ENCODE data around the gene RPS15. TPM values are rescaled to one million over a fixed set of nuclear protein-coding genes. Genes with fewer than 3 reads are reported as not detected.

RPS15 gene
- total and polyA plus RNA-seq, 2 of the 13 experiments (the other 11 are each of a cell fraction or from before 2014, with no cell fraction given): 695 to 1,411 TPM

DNA sequence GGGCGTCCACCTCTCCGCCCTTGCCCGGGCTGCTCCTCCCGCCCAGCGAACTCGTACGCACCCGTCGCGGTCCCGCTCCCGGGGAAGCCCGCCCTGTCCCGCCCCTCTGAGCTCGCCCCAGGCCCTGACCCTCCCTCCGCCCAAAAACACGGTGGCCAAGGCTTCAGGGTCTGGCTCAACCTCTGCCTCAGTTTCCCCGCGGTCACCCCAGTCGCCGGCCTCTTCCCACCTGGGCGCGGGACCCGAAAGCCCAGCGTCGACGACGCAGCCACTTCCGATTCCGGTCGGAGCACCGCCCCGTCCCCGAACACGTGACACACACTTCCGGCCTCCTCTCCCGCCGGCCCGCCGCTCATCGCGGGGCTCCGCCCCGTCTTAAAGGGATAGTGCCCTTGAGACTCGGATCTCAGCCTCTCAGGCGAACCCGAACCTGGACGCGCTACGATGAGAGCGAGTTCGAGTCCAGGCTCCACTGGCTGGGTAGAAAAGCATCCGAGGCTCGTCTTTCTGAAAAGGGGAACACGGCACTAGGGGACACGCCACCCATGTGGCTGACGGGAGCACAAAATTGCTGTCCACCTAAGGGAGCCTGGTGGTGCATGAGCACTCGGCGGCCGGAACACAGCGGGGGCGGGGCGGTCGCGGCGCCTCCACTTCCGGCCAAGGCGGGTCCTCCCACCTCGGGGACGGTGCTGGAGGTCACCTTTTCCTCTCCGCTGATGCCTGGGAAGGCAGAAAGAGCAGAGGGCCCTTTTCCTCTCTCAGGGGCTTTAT lies 40.9 kb downstream of the RPS15 start, which contains the start of gene C19orf25 (continued):
- TF ChIP-seq DNMT1 (CRISPR knock-in tag; IDR thresholded peaks at IDR 0.05): peak; percentile 49; the same call in 1 of the 2 replicates
- TF ChIP-seq TSC22D2 (CRISPR knock-in tag; IDR thresholded peaks at IDR 0.05; ENCODE audit: borderline replicate concordance): peak; percentile 43; the same call in 1 of the 2 replicates
- no peak; the same call in 1 of the 2 replicates for TF ChIP-seq PPARG (CRISPR knock-in tag; conservative IDR thresholded peaks at IDR 0.05)
- TF ChIP-seq, protein P1, sequence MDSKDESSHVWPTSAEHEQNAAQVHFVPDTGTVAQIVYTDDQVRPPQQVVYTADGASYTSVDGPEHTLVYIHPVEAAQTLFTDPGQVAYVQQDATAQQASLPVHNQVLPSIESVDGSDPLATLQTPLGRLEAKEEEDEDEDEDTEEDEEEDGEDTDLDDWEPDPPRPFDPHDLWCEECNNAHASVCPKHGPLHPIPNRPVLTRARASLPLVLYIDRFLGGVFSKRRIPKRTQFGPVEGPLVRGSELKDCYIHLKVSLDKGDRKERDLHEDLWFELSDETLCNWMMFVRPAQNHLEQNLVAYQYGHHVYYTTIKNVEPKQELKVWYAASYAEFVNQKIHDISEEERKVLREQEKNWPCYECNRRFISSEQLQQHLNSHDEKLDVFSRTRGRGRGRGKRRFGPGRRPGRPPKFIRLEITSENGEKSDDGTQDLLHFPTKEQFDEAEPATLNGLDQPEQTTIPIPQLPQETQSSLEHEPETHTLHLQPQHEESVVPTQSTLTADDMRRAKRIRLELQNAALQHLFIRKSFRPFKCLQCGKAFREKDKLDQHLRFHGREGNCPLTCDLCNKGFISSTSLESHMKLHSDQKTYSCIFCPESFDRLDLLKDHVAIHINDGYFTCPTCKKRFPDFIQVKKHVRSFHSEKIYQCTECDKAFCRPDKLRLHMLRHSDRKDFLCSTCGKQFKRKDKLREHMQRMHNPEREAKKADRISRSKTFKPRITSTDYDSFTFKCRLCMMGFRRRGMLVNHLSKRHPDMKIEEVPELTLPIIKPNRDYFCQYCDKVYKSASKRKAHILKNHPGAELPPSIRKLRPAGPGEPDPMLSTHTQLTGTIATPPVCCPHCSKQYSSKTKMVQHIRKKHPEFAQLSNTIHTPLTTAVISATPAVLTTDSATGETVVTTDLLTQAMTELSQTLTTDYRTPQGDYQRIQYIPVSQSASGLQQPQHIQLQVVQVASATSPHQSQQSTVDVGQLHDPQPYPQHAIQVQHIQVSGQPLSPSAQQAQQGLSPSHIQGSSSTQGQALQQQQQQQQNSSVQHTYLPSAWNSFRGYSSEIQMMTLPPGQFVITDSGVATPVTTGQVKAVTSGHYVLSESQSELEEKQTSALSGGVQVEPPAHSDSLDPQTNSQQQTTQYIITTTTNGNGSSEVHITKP (CRISPR knock-in tag; IDR thresholded peaks at IDR 0.05; ENCODE audit: low read depth): 0 out of 2 replicates have a peak, but pooled peaks have one; percentile 36
- TF ChIP-seq DR1 (CRISPR knock-in tag; IDR thresholded peaks at IDR 0.05): no peak
- TF ChIP-seq ASH2L (IDR thresholded peaks at IDR 0.05; ENCODE audit: insufficient read length, low read depth, low read length): peak; percentile 77
- no peak for TF ChIP-seq ZNF224 (CRISPR knock-in tag; IDR thresholded peaks at IDR 0.05)
- peak; percentile 85 for TF ChIP-seq ZNF670 (CRISPR knock-in tag; IDR thresholded peaks at IDR 0.05; ENCODE audit: borderline replicate concordance)
- TF ChIP-seq PHF5A (CRISPR knock-in tag; IDR thresholded peaks at IDR 0.05; ENCODE audit: low read depth, unreplicated experiment): no peak
- no peak for TF ChIP-seq CENPT (CRISPR knock-in tag; IDR thresholded peaks at IDR 0.05; ENCODE audit: low read depth)
- TF ChIP-seq, protein P2, sequence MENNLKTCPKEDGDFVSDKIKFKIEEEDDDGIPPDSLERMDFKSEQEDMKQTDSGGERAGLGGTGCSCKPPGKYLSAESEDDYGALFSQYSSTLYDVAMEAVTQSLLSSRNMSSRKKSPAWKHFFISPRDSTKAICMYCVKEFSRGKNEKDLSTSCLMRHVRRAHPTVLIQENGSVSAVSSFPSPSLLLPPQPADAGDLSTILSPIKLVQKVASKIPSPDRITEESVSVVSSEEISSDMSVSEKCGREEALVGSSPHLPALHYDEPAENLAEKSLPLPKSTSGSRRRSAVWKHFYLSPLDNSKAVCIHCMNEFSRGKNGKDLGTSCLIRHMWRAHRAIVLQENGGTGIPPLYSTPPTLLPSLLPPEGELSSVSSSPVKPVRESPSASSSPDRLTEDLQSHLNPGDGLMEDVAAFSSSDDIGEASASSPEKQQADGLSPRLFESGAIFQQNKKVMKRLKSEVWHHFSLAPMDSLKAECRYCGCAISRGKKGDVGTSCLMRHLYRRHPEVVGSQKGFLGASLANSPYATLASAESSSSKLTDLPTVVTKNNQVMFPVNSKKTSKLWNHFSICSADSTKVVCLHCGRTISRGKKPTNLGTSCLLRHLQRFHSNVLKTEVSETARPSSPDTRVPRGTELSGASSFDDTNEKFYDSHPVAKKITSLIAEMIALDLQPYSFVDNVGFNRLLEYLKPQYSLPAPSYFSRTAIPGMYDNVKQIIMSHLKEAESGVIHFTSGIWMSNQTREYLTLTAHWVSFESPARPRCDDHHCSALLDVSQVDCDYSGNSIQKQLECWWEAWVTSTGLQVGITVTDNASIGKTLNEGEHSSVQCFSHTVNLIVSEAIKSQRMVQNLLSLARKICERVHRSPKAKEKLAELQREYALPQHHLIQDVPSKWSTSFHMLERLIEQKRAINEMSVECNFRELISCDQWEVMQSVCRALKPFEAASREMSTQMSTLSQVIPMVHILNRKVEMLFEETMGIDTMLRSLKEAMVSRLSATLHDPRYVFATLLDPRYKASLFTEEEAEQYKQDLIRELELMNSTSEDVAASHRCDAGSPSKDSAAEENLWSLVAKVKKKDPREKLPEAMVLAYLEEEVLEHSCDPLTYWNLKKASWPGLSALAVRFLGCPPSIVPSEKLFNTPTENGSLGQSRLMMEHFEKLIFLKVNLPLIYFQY (CRISPR knock-in tag; IDR thresholded peaks at IDR 0.05; ENCODE audit: borderline replicate concordance): 0 out of 2 replicates have a peak, but pooled peaks have one; percentile 38
- no peak; the same call in 1 of the 2 replicates for TF ChIP-seq ZNF713 (CRISPR knock-in tag; IDR thresholded peaks at IDR 0.05)
- no peak; the same call in 1 of the 2 replicates for TF ChIP-seq ZNF614 (CRISPR knock-in tag; IDR thresholded peaks at IDR 0.05; ENCODE audit: borderline replicate concordance)
- TF ChIP-seq, protein P3, sequence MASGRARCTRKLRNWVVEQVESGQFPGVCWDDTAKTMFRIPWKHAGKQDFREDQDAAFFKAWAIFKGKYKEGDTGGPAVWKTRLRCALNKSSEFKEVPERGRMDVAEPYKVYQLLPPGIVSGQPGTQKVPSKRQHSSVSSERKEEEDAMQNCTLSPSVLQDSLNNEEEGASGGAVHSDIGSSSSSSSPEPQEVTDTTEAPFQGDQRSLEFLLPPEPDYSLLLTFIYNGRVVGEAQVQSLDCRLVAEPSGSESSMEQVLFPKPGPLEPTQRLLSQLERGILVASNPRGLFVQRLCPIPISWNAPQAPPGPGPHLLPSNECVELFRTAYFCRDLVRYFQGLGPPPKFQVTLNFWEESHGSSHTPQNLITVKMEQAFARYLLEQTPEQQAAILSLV (CRISPR knock-in tag; IDR thresholded peaks at IDR 0.05; ENCODE audit: borderline replicate concordance): 0 out of 2 replicates have a peak, but pooled peaks have one; percentile 9
- TF ChIP-seq ZNF557 (CRISPR knock-in tag; IDR thresholded peaks at IDR 0.05): no peak
